Testis (tissue), 2 donors: Measurements from ENCODE around the gene EIF4B.

ENCODE experiments used
- POLR2A ChIP-seq: fragments of 450-650 bp; IDR thresholded peaks from one replicate; pipeline ENCODE4 v1.6.1; 2017; ENCODE audit warnings: antibody characterized with exemption, mild to moderate bottlenecking, moderate library complexity
- TF ChIP-seq, protein P1 (sequence below), 3 experiments: fragments of 450-650 bp in 2 of 3; fragments of 200-600 bp in 1 of 3; sonication (generic) in 1 of 3; IDR thresholded peaks; one replicate each; pipeline ENCODE4 v1.5.1; 2016 to 2019; ENCODE audit warnings: antibody characterized with exemption in 3 of 3, mild to moderate bottlenecking in 2 of 3, moderate library complexity in 1 of 3

DNA sequence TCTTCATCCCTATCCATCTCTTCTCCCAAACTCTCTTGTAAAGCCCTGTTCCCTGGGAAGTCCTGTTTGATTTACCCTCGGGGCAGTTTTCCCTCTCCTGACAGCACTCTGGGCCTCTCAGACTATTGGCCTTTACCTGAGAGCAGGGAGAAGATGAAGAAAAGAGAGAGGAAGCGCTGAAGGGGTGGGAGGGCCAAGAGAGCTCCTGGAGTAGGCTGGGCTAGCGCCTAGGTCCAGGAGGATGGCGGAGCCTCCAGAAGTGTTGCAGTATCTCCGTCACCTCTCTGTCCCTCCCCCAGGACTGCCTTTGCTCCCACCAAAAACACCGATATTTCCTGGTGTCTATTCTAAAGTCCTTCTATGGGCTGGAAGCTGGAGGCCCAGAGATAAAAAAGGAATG lies 85.5 kb downstream of the EIF4B start:
- no peak for TF ChIP-seq POLR2A
- TF ChIP-seq, protein P1, sequence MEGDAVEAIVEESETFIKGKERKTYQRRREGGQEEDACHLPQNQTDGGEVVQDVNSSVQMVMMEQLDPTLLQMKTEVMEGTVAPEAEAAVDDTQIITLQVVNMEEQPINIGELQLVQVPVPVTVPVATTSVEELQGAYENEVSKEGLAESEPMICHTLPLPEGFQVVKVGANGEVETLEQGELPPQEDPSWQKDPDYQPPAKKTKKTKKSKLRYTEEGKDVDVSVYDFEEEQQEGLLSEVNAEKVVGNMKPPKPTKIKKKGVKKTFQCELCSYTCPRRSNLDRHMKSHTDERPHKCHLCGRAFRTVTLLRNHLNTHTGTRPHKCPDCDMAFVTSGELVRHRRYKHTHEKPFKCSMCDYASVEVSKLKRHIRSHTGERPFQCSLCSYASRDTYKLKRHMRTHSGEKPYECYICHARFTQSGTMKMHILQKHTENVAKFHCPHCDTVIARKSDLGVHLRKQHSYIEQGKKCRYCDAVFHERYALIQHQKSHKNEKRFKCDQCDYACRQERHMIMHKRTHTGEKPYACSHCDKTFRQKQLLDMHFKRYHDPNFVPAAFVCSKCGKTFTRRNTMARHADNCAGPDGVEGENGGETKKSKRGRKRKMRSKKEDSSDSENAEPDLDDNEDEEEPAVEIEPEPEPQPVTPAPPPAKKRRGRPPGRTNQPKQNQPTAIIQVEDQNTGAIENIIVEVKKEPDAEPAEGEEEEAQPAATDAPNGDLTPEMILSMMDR (IDR thresholded peaks at IDR 0.05): no peak
